Measurements from ENCODE around the gene UVRAG.

Gene UVRAG

DNA sequence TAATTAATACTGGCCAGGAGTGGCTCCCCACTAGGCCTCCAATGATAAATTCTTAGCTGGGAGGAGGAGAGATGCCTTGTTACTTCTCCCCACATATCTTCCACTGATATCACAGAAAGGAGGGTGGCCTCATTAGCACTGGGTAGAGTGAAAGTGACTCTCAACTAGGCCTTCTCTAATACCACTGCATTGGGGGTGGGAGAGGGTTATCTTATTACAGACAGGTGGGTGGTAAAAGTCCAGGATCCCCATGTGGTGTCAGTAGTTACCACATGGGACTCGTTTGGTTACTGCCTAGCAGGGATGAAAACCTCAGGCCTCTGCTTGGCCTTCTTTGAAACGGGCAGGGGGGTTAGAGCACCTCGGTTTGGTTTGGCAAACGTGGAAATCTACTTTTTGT is 167.3 kb downstream of the UVRAG start:
- TF ChIP-seq, protein P1, sequence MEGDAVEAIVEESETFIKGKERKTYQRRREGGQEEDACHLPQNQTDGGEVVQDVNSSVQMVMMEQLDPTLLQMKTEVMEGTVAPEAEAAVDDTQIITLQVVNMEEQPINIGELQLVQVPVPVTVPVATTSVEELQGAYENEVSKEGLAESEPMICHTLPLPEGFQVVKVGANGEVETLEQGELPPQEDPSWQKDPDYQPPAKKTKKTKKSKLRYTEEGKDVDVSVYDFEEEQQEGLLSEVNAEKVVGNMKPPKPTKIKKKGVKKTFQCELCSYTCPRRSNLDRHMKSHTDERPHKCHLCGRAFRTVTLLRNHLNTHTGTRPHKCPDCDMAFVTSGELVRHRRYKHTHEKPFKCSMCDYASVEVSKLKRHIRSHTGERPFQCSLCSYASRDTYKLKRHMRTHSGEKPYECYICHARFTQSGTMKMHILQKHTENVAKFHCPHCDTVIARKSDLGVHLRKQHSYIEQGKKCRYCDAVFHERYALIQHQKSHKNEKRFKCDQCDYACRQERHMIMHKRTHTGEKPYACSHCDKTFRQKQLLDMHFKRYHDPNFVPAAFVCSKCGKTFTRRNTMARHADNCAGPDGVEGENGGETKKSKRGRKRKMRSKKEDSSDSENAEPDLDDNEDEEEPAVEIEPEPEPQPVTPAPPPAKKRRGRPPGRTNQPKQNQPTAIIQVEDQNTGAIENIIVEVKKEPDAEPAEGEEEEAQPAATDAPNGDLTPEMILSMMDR (IDR thresholded peaks at IDR 0.05; ENCODE audit: low read depth, low read length, missing control alignments), result no peak
- Histone ChIP-seq H3K27ac (no peak overlapping the region), H3K36me3 (replicated peaks) (no peaks in the 10 kb centered on the region), H3K4me3 (ENCODE audit: low read depth, low read length) (no peak overlapping the region), H3K27me3 (replicated peaks) (no peaks in the 10 kb centered on the region)
- no peak for DNase-seq
- in situ Hi-C loops (cut with HindIII; ENCODE audit: low pct_ligation_motif_present, low sequenced_read_pairs), result no loop called here

DNA sequence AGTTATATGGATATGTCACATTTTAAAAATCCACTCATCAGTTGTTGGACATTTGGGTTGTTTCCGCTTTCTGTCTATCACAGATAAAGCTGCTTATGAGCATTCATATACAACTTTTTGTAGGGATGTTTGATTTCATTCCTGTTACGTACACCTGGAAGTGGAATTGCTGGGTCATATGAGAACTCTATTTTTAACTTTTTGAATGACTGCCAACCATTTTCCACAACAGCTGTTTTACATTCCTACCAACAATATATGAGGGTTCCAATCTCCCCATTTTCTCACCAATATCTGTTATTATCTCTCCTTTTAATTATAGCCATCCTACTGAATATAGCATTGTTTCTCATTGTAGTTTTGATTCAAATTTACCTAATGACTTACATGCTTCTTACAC is 172.0 kb downstream of the UVRAG start:
- no peaks in the 10 kb centered on the region for H3K27me3 ChIP-seq (replicated peaks)
- H3K36me3 ChIP-seq (replicated peaks), result no peaks in the 10 kb centered on the region
- in situ Hi-C loops (cut with HindIII; ENCODE audit: low pct_ligation_motif_present, low sequenced_read_pairs), result no loop called here
- H3K4me3 ChIP-seq (ENCODE audit: low read depth, low read length), result no peak overlapping the region
- DNase-seq, result no peak
- TF ChIP-seq, protein P1 (IDR thresholded peaks at IDR 0.05; ENCODE audit: low read depth, low read length, missing control alignments), result no peak
- no peak overlapping the region for H3K27ac ChIP-seq

DNA sequence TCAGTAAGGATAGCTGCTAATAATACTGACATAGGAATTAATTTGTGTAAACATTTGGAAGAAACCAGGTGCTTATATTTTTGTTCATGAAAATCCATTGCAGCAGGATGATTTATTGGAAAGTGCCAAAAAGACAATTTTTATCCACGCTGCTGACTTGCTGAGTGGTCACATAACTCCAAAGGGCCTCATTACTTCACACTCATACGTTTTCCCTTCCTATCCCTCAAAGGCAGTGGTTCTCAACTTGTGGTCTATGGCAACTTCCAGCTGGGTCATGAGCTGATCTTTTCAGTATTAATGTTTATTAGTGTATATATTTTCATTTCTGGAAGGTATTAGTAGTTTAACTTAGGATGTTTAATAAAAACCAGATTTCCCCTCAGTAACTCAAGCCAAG is 178.1 kb downstream of the UVRAG start:
- Histone ChIP-seq H3K27ac (no peak overlapping the region), H3K27me3 (replicated peaks) (no peaks in the 10 kb centered on the region), H3K4me3 (ENCODE audit: low read depth, low read length) (no peak overlapping the region), H3K36me3 (replicated peaks) (no peaks in the 10 kb centered on the region)
- no peak for DNase-seq
- in situ Hi-C loops (cut with HindIII; ENCODE audit: low pct_ligation_motif_present, low sequenced_read_pairs), result no loop called here
- TF ChIP-seq, protein P1 (IDR thresholded peaks at IDR 0.05; ENCODE audit: low read depth, low read length, missing control alignments), result no peak

DNA sequence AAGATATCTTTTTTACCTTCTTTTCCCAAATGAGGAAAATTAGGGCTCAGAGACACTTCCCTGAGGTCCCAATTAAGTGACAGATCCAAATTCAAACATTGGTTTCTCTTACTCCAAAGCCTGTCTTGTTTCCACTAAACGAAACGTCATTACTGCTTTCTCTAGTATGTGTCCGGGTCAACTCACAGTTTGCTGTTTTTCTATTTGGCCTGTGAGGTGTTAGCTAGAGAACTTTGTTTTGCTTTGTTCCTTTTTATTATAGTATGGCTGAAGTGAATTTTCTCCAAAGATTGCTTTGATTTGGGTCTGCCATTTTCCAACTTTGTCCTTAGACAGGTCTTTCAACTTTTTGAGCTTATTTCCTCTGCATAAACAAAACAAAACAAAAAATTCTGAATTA is 179.6 kb downstream of the UVRAG start:
- Histone ChIP-seq H3K4me3 (ENCODE audit: low read depth, low read length) (no peak overlapping the region), H3K36me3 (replicated peaks) (no peaks in the 10 kb centered on the region), H3K27me3 (replicated peaks) (no peaks in the 10 kb centered on the region), H3K27ac (no peak overlapping the region)
- no peak for DNase-seq
- TF ChIP-seq, protein P1 (IDR thresholded peaks at IDR 0.05; ENCODE audit: low read depth, low read length, missing control alignments), result no peak
- in situ Hi-C loops (cut with HindIII; ENCODE audit: low pct_ligation_motif_present, low sequenced_read_pairs), result no loop called here

DNA sequence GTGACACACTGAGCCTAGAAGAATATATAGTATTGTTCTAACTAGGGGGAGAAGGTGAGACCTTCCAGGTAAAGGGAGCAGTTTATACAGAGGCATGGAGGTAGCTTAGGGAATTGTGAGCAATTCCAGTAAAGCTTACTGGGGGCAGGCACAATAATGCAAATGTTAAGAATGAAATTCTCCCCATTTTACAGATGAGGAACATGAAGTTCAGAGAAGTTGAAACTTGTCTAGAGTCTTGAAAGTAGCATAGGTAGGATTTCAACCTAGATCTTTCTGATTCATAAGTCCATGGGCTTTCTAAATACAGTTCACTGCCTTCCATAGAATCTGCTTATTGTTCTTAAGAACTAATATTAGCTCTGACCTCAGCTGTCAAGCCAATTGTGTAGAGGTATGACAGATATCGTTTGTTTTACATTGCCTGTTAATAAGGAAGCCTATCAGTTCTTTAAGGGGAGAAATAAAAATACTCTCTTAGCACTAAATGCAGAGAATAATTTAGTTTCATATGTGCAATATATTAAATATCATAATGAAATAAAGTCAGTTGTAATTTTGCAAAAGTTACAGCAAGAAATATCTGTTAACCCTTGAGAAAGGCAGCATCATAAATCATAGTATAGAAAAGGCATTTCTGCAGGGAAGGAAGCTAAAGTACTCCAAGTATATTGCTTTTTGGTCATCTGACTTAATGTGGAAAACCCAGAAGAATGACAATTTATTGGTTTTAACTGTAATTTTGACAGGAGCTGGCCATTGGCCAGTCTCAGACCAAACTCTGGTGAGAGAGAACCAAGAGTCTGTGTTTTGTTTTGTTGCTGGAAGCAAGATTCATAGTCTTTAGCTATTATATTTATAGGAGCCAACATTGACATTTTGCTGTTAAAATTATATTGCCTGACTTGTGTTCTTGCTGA is 181.8 kb downstream of the UVRAG start:
- Histone ChIP-seq H3K27ac (no peak overlapping the region), H3K27me3 (replicated peaks) (no peaks in the 10 kb centered on the region), H3K36me3 (replicated peaks) (no peaks in the 10 kb centered on the region), H3K4me3 (ENCODE audit: low read depth, low read length) (no peak overlapping the region)
- TF ChIP-seq, protein P1 (IDR thresholded peaks at IDR 0.05; ENCODE audit: low read depth, low read length, missing control alignments), result no peak
- in situ Hi-C loops (cut with HindIII; ENCODE audit: low pct_ligation_motif_present, low sequenced_read_pairs), result no loop called here
- no peak for DNase-seq

All from brain microvascular endothelial cell (primary cell).